ENCODE measurements around the gene MCHR2. TPM values are rescaled to one million over a fixed set of nuclear protein-coding genes. Genes with fewer than 3 reads are reported as not detected.
"Not testable (repeated sequence)": the region's sequence is repeated elsewhere in the genome, so short reads cannot be mapped to it uniquely, and the experiment has no call there.

The MCHR2 gene, protein sequence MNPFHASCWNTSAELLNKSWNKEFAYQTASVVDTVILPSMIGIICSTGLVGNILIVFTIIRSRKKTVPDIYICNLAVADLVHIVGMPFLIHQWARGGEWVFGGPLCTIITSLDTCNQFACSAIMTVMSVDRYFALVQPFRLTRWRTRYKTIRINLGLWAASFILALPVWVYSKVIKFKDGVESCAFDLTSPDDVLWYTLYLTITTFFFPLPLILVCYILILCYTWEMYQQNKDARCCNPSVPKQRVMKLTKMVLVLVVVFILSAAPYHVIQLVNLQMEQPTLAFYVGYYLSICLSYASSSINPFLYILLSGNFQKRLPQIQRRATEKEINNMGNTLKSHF
- total RNA-seq: not detected
- long read RNA-seq: 0 reads

DNA sequence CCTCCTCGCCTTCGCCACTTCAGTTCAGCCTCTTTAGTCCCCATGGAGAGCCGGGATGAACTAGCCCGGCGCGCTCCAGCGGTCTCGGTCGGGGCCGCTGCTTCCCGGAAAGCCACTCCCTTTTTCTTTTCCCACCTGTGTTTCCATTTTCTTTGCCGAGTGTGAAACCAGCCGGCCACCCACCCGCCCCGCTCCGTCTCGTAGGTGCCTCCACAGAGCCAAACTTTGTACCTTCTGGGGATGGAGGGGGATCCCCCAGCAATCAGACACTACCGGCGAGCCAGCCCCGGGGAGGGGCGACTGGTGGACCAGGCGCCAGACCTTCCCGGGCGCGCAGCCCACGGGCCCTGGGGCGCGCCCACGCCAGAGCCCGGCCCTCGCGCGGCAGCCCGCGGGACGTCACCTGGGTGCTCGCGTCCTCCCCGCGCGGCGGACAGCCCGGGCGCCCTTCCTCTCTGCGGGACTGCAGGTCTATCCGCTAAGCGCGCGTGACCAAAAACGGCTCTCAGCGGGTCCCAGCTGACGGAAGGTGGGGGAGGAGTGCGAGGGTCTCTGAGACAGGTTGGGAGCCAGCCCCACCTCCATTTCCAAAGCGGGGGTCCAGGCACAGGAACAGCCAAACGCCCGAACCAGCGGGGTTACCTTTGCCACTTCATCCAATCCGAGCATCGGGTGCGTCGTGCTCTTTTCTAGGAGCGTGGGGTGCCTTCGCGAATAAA, at the start of gene MCHR2:
TSS of gene MCHR2 (minus strand) at position 691 of the 719 bp plus-strand sequence. CDS start 38,076 bp downstream, outside the sequence.
- ATAC-seq: no peak
- no peak for DNase-seq (ENCODE audit: missing footprints)

DNA sequence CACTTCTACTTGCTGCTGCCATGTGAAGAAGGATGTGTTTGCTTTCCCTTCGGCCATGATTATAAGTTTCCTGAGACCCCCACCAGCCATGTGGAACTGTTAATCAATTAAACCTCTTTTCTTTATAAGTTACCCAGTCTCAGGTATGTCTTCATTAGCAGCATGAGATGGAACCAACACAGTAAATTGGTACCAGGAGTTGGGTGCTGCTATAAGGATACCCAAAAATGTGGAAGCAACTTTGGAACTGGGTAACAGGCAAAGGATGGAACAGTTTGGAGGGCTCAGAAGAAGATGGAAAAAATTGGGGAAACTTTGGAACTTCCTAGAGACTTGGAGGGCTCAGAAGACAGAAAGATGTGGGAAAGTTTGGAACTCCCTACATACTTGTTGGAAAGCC, 44.5 kb upstream of the MCHR2 start:
- DNase-seq (ENCODE audit: missing footprints); intact Hi-C loops (cut with DNase I); ATAC-seq: not testable (repeated sequence)

More for the DNA sequence above, at the start of gene MCHR2:
- intact Hi-C loops (cut with DNase I): no loop called here

GRCh38 chr6:100035873-100036653, 42.0 kb upstream of the MCHR2 start:
- ATAC-seq: no peak
- intact Hi-C loops (cut with DNase I): no loop called here

DNA sequence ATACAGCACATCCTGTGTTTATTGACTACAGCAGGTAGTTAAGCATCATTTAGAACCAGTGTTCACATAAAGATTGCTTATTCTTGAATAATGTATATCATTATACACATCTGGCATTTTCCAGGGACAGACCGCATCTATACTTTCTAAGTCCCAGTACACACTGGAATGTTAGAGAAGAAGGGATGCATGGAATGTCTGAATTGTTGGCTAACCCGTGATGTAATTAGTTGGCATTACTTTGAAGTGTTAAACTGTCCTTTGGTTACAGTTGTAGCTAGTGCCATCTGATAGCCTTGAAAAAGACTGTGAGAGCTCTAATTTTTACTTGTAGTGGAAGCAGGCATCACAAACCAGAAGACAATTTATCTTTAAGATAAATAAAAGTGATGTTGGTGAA, 29.8 kb upstream of the MCHR2 start:
- intact Hi-C loops (cut with DNase I): no loop called here
- no peak for ATAC-seq
- DNase-seq (ENCODE audit: missing footprints): no peak

More at GRCh38 chr6:100035873-100036653, 42.0 kb upstream of the MCHR2 start:
- no peak for DNase-seq (ENCODE audit: missing footprints)

GRCh38 chr6:100022847-100023246, 28.8 kb upstream of the MCHR2 start:
- DNase-seq (ENCODE audit: missing footprints) (no peak), ATAC-seq (no peak)
- intact Hi-C loops (cut with DNase I): no loop called here

DNA sequence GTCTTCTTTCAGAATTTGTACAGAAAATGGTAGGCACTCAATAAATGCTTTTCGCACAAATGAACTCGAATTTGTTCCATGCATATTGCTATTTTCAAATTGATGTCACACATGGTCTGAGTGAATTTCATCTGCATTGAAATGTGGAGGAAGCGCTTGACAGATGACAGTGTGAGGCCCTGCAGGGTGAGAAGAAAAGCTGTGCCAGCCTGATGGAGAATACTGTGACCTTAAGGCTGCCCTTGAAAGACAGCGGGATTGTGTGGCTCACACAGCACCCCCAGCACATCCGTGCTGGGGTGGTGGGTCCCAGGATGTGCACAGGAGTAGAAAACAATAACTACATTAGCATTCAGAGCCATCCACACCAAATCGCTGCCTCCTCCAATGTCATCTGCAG, 14.8 kb upstream of the MCHR2 start:
- intact Hi-C loops (cut with DNase I): no loop called here
- DNase-seq (ENCODE audit: missing footprints) (no peak), ATAC-seq (no peak)

DNA sequence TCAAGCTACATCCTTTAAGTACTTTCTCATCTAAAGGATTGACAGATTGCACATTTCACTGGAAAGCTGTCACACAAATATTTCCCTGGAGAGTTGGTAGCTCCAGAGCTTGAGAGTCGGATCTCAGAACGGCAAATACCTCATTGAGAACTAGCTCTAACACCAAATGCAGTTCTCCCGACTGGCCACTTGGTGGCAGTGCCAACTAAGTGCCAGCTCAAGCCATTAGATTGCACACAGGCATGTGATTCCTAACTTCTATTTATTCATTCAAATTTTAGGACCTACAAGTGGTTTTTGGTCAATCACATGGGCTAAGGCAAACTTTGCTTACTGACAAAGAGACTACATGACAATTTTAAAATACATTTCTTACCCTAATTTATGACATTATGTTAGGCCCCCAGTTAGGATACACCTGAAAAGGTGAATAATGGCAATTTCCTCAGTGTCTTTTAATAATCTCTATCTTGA, 7.9 kb upstream of the MCHR2 start:
- DNase-seq (ENCODE audit: missing footprints) (no peak), ATAC-seq (peak; percentile 52)
- intact Hi-C loops (cut with DNase I): no loop called here

GRCh38 chr6:99997141-99997540, 3.1 kb upstream of the MCHR2 start:
- intact Hi-C loops (cut with DNase I): no loop called here
- DNase-seq (ENCODE audit: missing footprints): no peak
- ATAC-seq: no peak

DNA sequence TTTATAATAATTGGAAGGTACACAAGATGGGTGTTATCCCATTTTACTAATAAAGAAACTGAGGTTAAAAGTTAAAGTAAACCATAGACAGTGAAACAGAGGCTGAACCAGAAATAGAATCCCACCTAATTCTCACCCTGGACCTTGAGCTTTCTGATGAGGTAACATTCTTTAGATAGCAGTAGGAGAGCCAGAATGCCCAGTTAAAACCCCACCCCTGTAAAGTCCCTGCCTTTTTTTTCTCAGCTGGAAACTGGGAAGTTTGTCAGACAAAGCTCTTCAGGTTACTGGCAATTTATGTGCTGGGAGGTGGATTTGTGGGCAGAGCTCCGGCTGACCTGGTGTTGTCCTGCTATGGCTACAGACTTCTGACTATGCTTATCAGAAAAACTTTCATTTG, 1.9 kb upstream of the MCHR2 start:
- ATAC-seq (no peak), DNase-seq (ENCODE audit: missing footprints) (no peak)
- intact Hi-C loops (cut with DNase I): no loop called here

DNA sequence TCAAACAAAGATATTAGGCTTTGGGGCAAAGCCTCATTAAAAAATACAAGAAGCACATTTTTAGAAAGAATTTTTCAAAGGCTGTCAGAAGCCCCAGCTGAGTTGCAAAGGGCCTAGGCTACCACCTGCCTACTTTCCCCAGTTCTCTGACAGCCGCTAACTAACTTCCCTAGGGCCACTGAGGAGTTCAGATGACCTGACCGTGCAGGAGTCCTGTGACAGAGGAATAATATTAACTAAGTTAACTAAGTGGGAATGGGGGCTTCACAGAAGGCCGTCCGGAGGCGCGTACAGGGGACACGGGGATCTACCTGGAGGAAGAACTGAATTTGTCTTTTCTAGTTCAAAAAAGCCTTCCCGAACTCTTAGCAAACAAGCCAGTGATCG, 884 bp downstream of the MCHR2 start:
- no peak for DNase-seq (ENCODE audit: missing footprints)
- no peak for ATAC-seq
- intact Hi-C loops (cut with DNase I): no loop called here

GRCh38 chr6:99991955-99992354, 2.1 kb downstream of the MCHR2 start:
- DNase-seq (ENCODE audit: missing footprints): no peak
- ATAC-seq: no peak
- intact Hi-C loops (cut with DNase I): no loop called here

GRCh38 chr6:99980741-99981140, 13.3 kb downstream of the MCHR2 start:
- intact Hi-C loops (cut with DNase I): no loop called here
- DNase-seq (ENCODE audit: missing footprints) (no peak), ATAC-seq (no peak)

- intact Hi-C loops (cut with DNase I): no loop called here
- DNase-seq (ENCODE audit: missing footprints): no peak
- no peak for ATAC-seq
These were observed 14.1 kb downstream of the MCHR2 start for GRCh38 chr6:99979953-99980352.

DNA sequence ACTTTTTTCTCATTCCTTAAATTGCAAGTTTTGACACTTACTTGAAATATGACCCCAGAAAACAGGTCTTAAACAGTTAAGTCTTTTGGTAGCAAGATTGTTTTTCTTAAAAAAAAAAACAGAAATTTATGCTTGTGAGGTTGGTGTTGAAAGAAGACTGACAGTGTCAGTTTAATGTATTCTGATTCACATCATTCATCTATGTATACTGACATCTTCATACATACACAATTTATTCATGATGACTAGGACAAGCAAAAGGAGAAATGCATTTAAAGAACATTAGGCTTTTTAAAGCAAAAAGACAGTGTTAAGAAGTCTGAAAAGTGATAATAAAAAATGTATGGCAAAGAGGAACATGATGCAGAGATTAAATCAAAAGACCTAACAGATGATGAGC, 27.0 kb downstream of the MCHR2 start:
- DNase-seq (ENCODE audit: missing footprints) (no peak), ATAC-seq (no peak)
- intact Hi-C loops (cut with DNase I): no loop called here

- no peak for DNase-seq (ENCODE audit: missing footprints)
- no peak for ATAC-seq
- intact Hi-C loops (cut with DNase I): no loop called here
These were observed 34.0 kb downstream of the MCHR2 start for GRCh38 chr6:99960027-99960426.

DNA sequence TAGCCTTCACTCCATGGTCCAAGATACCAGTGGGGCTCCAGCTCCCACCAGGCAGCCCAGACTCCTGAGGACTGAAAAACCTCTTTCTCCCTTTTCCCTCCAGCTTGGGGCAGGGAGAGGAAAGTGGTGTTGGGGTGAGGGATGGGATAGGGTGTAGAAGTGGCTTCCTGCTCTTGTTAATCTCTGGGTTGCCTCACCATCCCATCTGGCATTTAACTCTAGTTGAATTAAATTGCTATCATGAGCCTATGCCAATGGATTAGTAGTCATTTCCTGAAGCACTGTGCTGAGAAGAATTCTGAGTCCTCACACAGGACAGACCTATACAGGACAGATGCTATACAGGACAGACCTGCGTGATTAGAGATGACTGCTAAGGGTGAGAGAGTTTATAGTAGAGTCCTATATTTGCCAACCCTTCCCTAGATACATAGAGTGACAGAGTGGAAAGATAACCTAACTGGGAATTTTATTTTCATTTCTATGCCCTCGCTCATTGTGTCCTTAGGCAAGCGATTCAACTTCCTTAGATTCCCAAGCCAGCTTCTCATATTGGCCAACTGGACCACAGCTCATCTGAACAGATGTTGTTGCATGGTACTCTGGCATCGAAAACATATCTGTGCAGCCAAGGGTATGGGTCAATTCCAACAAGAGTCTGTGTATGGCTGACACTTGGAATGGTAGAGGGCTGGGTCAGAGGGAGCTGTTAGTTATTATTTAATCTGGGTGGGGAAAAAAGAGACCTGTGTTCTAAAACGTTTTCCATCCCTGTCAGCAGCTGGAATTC, 42.8 kb downstream of the MCHR2 start:
- ATAC-seq: no peak
- intact Hi-C loops (cut with DNase I): no loop called here
- no peak for DNase-seq (ENCODE audit: missing footprints)

GRCh38 chr6:99946005-99946404, 48.0 kb downstream of the MCHR2 start:
- DNase-seq (ENCODE audit: missing footprints) (no peak), ATAC-seq (no peak)
- intact Hi-C loops (cut with DNase I): no loop called here

DNA sequence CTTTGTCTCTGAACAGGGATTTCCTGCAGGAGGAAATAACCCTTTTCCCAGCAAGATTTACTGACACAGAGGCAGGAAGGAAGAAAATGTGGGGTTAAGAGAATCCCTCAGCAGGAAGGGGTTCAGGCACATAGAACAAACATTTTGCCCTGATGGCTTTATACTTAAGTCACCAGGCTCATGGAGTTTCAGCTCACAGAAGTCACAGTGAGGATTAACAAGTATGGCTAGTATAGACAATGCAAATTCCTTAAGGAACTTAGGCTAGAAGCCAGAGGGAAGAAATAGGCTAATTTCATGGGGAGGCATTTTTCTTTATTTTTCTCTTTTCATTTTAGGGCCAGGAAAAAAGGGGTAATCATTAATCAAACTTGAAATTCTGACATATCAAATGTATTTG, 50.2 kb downstream of the MCHR2 start:
- no peak for ATAC-seq
- intact Hi-C loops (cut with DNase I): no loop called here
- DNase-seq (ENCODE audit: missing footprints): no peak

DNA sequence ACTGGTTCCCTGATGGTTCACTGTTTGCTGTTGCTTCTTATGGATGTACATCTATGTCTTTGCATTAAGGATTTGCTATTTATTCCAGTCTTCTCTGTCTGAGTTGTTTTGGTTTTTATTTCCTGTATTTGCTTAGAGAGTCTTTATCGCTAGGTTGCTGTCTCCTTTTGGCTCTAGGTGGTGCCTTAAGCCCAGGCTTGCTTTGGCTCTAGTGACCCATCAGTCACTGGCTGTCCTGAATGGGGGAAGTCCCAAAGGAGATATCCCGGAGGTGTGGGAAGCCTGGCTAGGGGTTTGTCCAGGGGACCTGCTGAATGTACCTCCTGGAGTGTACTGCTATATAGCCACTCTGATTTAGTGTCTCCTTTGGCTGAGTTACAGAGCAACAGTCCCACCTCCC, 53.4 kb downstream of the MCHR2 start:
- intact Hi-C loops (cut with DNase I): no loop called here
- peak; percentile 18 for DNase-seq (ENCODE audit: missing footprints)
- no peak for ATAC-seq
